ENCODE data around the gene DNAJB11.

- TF ChIP-seq CTCF (conservative IDR thresholded peaks at IDR 0.05 in 1 of 2, IDR thresholded peaks at IDR 0.05 in 1 of 2; ENCODE audit: extremely low read depth in 1 of 2, insufficient read depth in 1 of 2, low read depth in 1 of 2, low read length in 2 of 2) = no peak
- TF ChIP-seq EZH2 (IDR thresholded peaks at IDR 0.05; ENCODE audit: borderline replicate concordance, low read length) = no peak
These were observed 43.7 kb downstream of the DNAJB11 start for GRCh38 chr3:186614266-186614596.
